Keratinocyte (primary cell): ENCODE data around the gene DCP1B. TPM values are rescaled to one million over a fixed set of nuclear protein-coding genes. Genes with fewer than 3 reads are reported as not detected.

Source experiments
- DNase-seq: peaks from one replicate; pipeline ENCODE4 v3.0.0-alpha.2; 2011; ENCODE audit warnings: low read depth, missing footprints, low spot score
- FAIRE-seq: peaks from 2 replicates; lab custom pipeline; 2011; peaks lifted over from hg19 to GRCh38; lab: Jason Lieb, UNC
- H2AFZ ChIP-seq: 2 replicates; pipeline ENCODE4 v1.6.0; 2012; ENCODE audit warnings: low read length, control low read depth, inconsistent platforms; ENCODE audit not compliant: control insufficient read depth
- H3K27ac ChIP-seq: 2 replicates; pipeline ENCODE4 v1.5.1; 2011; ENCODE audit warnings: low read length; ENCODE audit not compliant: control insufficient read depth, insufficient read depth
- H3K27me3 ChIP-seq: 3 replicates; pipeline ENCODE4 v1.6.0; 2011; ENCODE audit warnings: low read length; ENCODE audit not compliant: control insufficient read depth, insufficient read depth; ENCODE audit errors: extremely low read depth
- H3K36me3 ChIP-seq, 2 experiments: 2 replicates in 1 of 2; 3 replicates in 1 of 2; pipeline ENCODE4 v1.5.1; 2011; ENCODE audit warnings: low read length in 2 of 2, mild to moderate bottlenecking in 1 of 2; ENCODE audit not compliant: control insufficient read depth in 2 of 2, insufficient read depth in 2 of 2; ENCODE audit errors: extremely low read depth in 1 of 2
- H3K4me1 ChIP-seq: 3 replicates; pipeline ENCODE4 v1.5.1; 2011; ENCODE audit warnings: low read length; ENCODE audit not compliant: control insufficient read depth, insufficient read depth; ENCODE audit errors: extremely low read depth
- H3K4me2 ChIP-seq: 3 replicates; pipeline ENCODE4 v1.6.0; 2011; ENCODE audit warnings: low read depth, low read length; ENCODE audit not compliant: control insufficient read depth, insufficient read depth; ENCODE audit errors: extremely low read depth
- H3K4me3 ChIP-seq, 3 experiments: fragments of 200-600 bp in 1 of 3; sonication (generic) in 1 of 3; 2 replicates in 2 of 3; 3 replicates in 1 of 3; pipeline ENCODE4 v1.5.1; 2011 to 2016; ENCODE audit warnings: low read length in 3 of 3, mild to moderate bottlenecking in 3 of 3, control low read depth in 2 of 3, inconsistent platforms in 1 of 3, low read depth in 1 of 3, mixed read lengths in 1 of 3, mixed run types in 1 of 3, moderate library complexity in 1 of 3; ENCODE audit not compliant: control insufficient read depth in 2 of 3, insufficient read depth in 2 of 3; ENCODE audit errors: extremely low read depth in 1 of 3
- H3K79me2 ChIP-seq: 2 replicates; pipeline ENCODE4 v1.6.0; 2012; ENCODE audit warnings: low read length; ENCODE audit not compliant: control insufficient read depth, insufficient read depth
- H3K9ac ChIP-seq: 3 replicates; pipeline ENCODE4 v1.6.0; 2011; ENCODE audit warnings: low read length; ENCODE audit not compliant: control insufficient read depth, insufficient read depth; ENCODE audit errors: extremely low read depth
- H3K9me1 ChIP-seq: 3 replicates; pipeline ENCODE4 v1.6.0; 2011; ENCODE audit warnings: low read length; ENCODE audit not compliant: control insufficient read depth, insufficient read depth; ENCODE audit errors: extremely low read depth
- H3K9me3 ChIP-seq: 2 replicates; pipeline ENCODE4 v1.5.1; 2012; ENCODE audit warnings: low read depth, low read length; ENCODE audit not compliant: control insufficient read depth
- H4K20me1 ChIP-seq: 3 replicates; pipeline ENCODE4 v1.6.0; 2011; ENCODE audit warnings: low read length; ENCODE audit not compliant: control insufficient read depth, insufficient read depth; ENCODE audit errors: extremely low read depth
- CTCF ChIP-seq, 3 experiments: IDR thresholded peaks in 1 of 3; conservative IDR thresholded peaks in 1 of 3; optimal IDR thresholded peaks in 1 of 3; 2 replicates in 2 of 3; 3 replicates in 1 of 3; pipeline versions ENCODE3 to v1.5.1; 2011; ENCODE audit warnings: low read length in 3 of 3, mild to moderate bottlenecking in 3 of 3, moderate library complexity in 2 of 3, control low read depth in 1 of 3, inconsistent platforms in 1 of 3; ENCODE audit not compliant: insufficient read depth in 2 of 3; ENCODE audit errors: extremely low read depth in 1 of 3
- EZH2 ChIP-seq: IDR thresholded peaks from one replicate; pipeline ENCODE4 v1.6.1; 2012; ENCODE audit warnings: inconsistent platforms, mild to moderate bottlenecking, low read length, moderate library complexity
- dilution Hi-C: fragments of 300-500 bp; cut with MboI; formaldehyde crosslinking; loops from one replicate; pipeline ENCODE4 v1.7.0; 2020; ENCODE audit warnings: low sequenced_read_pairs; ENCODE audit not compliant: extremely low pct_ligation_motif_present
- polyA plus RNA-seq, 5 experiments: library from polyadenylated mRNA; depleted of rRNA in 3 of 5; stranded (reverse) in 3 of 5; stranded (forward) in 1 of 5; unstranded in 1 of 5; fragments of >200 nt; gene quantifications; 1 replicate in 1 of 5; 2 replicates in 3 of 5; 3 replicates in 1 of 5; pipeline versions ENCODE4 v1.2.1 to v1.2.3, GENCODE V29; 2011 to 2012; ENCODE audit warnings: missing spikeins in 2 of 5, low read depth in 1 of 5, low replicate concordance in 1 of 5

Gene DCP1B
- polyA plus RNA-seq, 1 donor (not counting 4 experiments of a cell fraction or from before 2014, with no cell fraction given): 9.7 TPM

GRCh38 chr12:1925684-1926006, 78.6 kb downstream of the DCP1B start:
- DNase-seq (no peak), FAIRE-seq (no peak)
- no peak overlapping the region for H3K9ac ChIP-seq
- no peaks in the 10 kb centered on the region for H3K9me3 ChIP-seq
- H4K20me1 ChIP-seq: no peaks in the 10 kb centered on the region
- no peak overlapping the region for H2AFZ ChIP-seq
- no peak overlapping the region for H3K4me3 ChIP-seq
- no peaks in the 10 kb centered on the region for H3K36me3 ChIP-seq
- no peaks in the 10 kb centered on the region for H3K4me1 ChIP-seq
- TF ChIP-seq EZH2 (no peak), CTCF (optimal IDR thresholded peaks at IDR 0.05 in 1 of 3, IDR thresholded peaks at IDR 0.05 in 1 of 3, conservative IDR thresholded peaks at IDR 0.05 in 1 of 3; ENCODE audit: extremely low read depth in 1 of 3, insufficient read depth in 2 of 3, low read length in 3 of 3) (no peak)
- dilution Hi-C loops: no loop called here
- H3K27ac ChIP-seq: no peak overlapping the region
- no peaks in the 10 kb centered on the region for H3K9me1 ChIP-seq
- H3K4me2 ChIP-seq: no peak overlapping the region
- H3K79me2 ChIP-seq: no peaks in the 10 kb centered on the region
- peaks cover 19% of the 10 kb centered on the region for H3K27me3 ChIP-seq

GRCh38 chr12:1924996-1925683, 79.1 kb downstream of the DCP1B start:
- no peaks in the 10 kb centered on the region for H4K20me1 ChIP-seq
- DNase-seq: no peak
- no peak overlapping the region for H2AFZ ChIP-seq
- no peak overlapping the region for H3K4me3 ChIP-seq
- no peaks in the 10 kb centered on the region for H3K9me1 ChIP-seq
- no peaks in the 10 kb centered on the region for H3K79me2 ChIP-seq
- no peaks in the 10 kb centered on the region for H3K9me3 ChIP-seq
- H3K4me2 ChIP-seq: no peak overlapping the region
- H3K27ac ChIP-seq: no peak overlapping the region
- peaks cover 19% of the 10 kb centered on the region for H3K27me3 ChIP-seq
- no peaks in the 10 kb centered on the region for H3K36me3 ChIP-seq
- FAIRE-seq: no peak
- no peaks in the 10 kb centered on the region for H3K4me1 ChIP-seq
- dilution Hi-C loops: no loop called here
- TF ChIP-seq EZH2 (no peak), CTCF (optimal IDR thresholded peaks at IDR 0.05 in 1 of 3, IDR thresholded peaks at IDR 0.05 in 1 of 3, conservative IDR thresholded peaks at IDR 0.05 in 1 of 3; ENCODE audit: extremely low read depth in 1 of 3, insufficient read depth in 2 of 3, low read length in 3 of 3) (no peak)
- no peak overlapping the region for H3K9ac ChIP-seq
